ENCODE results near the gene CSF2RB. TPM values are rescaled to one million over a fixed set of nuclear protein-coding genes. Genes with fewer than 3 reads are reported as not detected.

Gene CSF2RB
- total RNA-seq: 10 to 100 TPM in 1 of 4 donors, 1 to 10 TPM in 3; 3.9 to 13.6 (median 4.7) TPM

DNA sequence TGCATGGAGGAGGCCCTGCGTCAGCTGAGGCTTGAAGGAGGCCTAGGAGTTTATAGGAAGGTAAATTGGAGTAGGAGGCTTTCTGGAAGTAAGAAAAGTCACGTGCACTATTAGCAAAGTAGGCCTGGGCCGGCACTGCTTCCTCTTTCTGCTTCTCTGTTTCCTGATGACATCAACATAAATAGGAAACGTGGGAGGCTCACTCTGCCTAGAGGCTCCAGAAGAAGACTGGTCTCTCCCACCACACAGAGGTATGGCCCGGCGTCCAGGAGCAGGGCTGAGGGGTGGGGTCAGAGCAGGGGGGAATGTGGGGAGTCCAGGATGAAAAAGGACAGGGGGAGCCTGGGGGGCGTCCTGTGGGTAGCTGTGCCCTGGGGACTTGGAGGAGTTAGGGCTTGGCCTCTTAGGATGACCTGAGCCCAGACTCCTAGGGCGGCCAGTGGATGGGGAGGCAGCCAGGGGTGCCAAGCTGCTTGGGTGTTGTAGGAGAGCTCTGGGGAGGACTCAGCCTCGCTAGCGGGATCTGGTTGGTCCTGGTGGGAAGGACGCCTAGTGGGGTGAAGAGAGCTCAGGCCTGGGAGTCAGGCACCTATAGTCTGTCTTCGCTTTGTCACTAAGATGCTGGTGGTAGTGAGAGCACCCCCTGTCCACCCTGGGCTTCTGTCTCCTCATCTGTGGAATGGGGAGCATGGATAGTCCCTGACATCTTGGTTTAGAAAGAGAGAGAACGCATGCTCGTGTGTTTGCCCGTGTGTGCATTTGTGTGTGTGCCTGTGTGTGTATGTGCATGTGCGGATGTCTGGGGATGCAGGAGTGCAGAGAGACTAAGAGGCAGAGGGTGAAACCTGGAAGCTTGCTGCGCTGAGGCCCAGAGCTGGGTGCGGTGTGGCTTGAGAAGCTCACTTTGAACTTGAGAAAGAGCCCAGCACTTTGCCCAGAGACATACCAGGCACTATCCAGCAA is at the start of gene CSF2RB:
CSF2RB (plus strand) TSS at position 202 of the 963 bp plus-strand sequence. CDS start 8,580 bp downstream, outside the sequence.
- Histone ChIP-seq H3K4me3 (peak within 1 kb of the TSS; percentile 38), H3K4me1 (peaks cover 6% of the 10 kb centered on the region), H3K9me3 (no peaks in the 10 kb centered on the region), H3K27ac (peak within 1 kb of the TSS; percentile 69), H3K36me3 (no peaks in the 10 kb centered on the region), H3K27me3 (peaks cover 3% of the 10 kb centered on the region)
- 71% methylated on average over 17 of the region's 18 CpGs for WGBS
- TF ChIP-seq, protein P1, sequence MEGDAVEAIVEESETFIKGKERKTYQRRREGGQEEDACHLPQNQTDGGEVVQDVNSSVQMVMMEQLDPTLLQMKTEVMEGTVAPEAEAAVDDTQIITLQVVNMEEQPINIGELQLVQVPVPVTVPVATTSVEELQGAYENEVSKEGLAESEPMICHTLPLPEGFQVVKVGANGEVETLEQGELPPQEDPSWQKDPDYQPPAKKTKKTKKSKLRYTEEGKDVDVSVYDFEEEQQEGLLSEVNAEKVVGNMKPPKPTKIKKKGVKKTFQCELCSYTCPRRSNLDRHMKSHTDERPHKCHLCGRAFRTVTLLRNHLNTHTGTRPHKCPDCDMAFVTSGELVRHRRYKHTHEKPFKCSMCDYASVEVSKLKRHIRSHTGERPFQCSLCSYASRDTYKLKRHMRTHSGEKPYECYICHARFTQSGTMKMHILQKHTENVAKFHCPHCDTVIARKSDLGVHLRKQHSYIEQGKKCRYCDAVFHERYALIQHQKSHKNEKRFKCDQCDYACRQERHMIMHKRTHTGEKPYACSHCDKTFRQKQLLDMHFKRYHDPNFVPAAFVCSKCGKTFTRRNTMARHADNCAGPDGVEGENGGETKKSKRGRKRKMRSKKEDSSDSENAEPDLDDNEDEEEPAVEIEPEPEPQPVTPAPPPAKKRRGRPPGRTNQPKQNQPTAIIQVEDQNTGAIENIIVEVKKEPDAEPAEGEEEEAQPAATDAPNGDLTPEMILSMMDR (IDR thresholded peaks at IDR 0.05): no peak
- TF ChIP-seq POLR2AphosphoS5 (IDR thresholded peaks at IDR 0.05): no peak
- DNase-seq (ENCODE audit: low spot score in 2 of 2): no peak

DNA sequence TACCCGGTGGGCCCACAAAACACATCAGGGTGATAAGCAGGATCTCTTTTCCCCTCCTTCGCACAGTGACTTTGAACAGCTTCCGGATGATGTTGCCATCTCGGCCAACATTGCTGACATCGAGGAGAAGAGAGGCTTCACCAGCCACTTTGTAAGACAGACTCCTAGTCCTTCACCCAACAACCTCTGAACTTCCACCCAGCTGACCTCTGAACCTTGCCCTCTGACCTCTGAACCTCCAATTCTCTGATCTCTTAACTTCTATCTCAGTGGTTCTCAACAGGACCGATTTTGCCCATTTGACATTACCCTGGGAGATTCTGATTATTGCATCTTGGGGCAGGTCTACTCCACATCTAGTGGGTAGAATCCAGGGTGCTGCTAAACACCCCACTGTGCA is 49.4 kb upstream of the CSF2RB start:
- no peak for TF ChIP-seq POLR2AphosphoS5 (IDR thresholded peaks at IDR 0.05)
- no peak for TF ChIP-seq POLR2A (IDR thresholded peaks at IDR 0.05)
- TF ChIP-seq, protein P1 (IDR thresholded peaks at IDR 0.05): no peak
- no peak for TF ChIP-seq EP300 (IDR thresholded peaks at IDR 0.05)
- Histone ChIP-seq H3K4me3 (no peak overlapping the region), H3K27me3 (peaks cover 6% of the 10 kb centered on the region), H3K4me1 (peaks cover 19% of the 10 kb centered on the region), H3K36me3 (no peaks in the 10 kb centered on the region), H3K27ac (no peak overlapping the region), H3K9me3 (no peaks in the 10 kb centered on the region)
- DNase-seq (ENCODE audit: low spot score in 2 of 2): no peak
- whole genome bisulfite sequencing: 90% methylated on average over 6 of the region's 6 CpGs

DNA sequence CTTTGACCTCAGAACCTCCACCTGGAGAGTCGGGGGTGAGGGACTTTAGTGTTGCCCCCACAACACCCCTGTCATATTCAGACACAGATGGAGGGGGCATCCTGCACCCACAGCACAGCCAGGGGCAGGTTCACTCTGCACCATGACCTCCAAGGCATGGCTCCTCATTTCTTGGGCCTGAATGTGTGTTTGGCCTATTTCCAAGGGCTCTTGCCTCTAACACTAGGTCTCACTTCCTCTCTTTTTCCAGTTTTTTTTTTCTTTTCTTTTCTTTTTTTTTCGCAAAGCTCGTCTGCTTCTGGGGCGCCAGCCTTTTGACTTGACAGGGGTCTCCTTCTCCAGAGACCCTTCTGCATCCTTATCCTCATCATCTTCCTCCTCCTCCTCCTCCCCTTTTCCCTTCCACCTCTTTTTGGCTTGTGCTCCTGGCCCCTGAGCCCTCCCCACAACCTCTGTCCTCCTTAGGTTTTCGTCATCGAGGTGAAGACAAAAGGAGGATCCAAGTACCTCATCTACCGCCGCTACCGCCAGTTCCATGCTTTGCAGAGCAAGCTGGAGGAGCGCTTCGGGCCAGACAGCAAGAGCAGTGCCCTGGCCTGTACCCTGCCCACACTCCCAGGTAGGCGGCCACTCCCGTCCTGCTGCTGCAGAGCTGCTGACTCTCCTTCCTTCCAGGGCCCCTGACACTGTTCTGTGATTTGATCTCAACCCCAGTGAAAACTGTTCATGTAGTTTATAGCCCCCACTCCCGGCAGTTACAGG is 48.8 kb upstream of the CSF2RB start:
- peaks cover 6% of the 10 kb centered on the region for H3K27me3 ChIP-seq
- no peaks in the 10 kb centered on the region for H3K36me3 ChIP-seq
- no peaks in the 10 kb centered on the region for H3K9me3 ChIP-seq
- no peak for DNase-seq (ENCODE audit: low spot score in 2 of 2)
- 74% methylated on average over 14 of the region's 14 CpGs for WGBS
- H3K27ac ChIP-seq: no peak overlapping the region
- no peak overlapping the region for H3K4me3 ChIP-seq
- TF ChIP-seq, protein P1 (IDR thresholded peaks at IDR 0.05): no peak
- TF ChIP-seq POLR2A (IDR thresholded peaks at IDR 0.05) (no peak), POLR2AphosphoS5 (IDR thresholded peaks at IDR 0.05) (no peak), EP300 (IDR thresholded peaks at IDR 0.05) (no peak)
- peaks cover 12% of the 10 kb centered on the region for H3K4me1 ChIP-seq

DNA sequence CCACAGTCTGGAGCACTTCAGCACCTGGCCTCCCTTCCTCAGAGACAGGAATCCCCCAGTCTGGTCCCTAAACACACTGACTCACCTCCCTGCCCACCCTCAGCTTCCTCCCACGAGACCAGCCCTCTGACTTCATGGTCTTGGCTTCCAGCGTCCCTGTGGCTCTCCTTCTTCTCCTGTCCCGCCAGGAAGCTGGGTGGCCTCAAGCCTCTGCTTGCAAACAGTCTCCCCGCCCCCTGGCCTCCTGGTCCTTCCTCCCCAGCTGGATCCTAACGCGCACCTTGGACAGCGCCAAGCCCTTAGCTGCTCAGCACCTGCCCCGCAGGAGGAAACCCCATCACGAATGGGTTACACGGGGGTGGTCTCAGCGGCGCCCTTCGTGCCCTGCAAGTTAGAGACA is 48.1 kb upstream of the CSF2RB start:
- WGBS: 30% methylated on average over 13 of the region's 13 CpGs
- Histone ChIP-seq H3K27ac (no peak overlapping the region), H3K4me1 (peaks cover 13% of the 10 kb centered on the region), H3K4me3 (no peak overlapping the region), H3K9me3 (no peaks in the 10 kb centered on the region), H3K36me3 (no peaks in the 10 kb centered on the region), H3K27me3 (peaks cover 14% of the 10 kb centered on the region)
- TF ChIP-seq POLR2A (IDR thresholded peaks at IDR 0.05) (no peak), EP300 (IDR thresholded peaks at IDR 0.05) (no peak), POLR2AphosphoS5 (IDR thresholded peaks at IDR 0.05) (no peak)
- TF ChIP-seq, protein P1 (IDR thresholded peaks at IDR 0.05): no peak
- DNase-seq (ENCODE audit: low spot score in 2 of 2): no peak

DNA sequence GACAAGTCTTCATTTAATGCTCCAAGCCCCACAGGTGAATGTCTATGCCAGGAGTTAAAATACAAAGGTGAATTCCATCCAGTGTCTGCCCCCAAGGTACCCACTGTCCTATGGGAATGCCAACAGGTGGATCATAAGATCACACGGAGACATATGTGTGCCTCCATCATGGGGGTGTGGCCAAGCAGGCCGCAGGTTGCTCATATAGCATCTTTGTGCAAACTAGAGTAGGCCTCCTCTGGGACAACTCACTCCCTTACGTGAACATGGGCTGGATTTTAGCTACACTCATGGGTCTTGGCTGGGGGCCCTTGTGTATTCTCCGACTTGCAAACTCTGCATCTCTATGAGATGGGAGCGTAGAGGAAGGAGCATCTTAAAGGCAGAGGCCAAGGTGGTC is 45.7 kb upstream of the CSF2RB start:
- TF ChIP-seq POLR2A (IDR thresholded peaks at IDR 0.05) (no peak), EP300 (IDR thresholded peaks at IDR 0.05) (no peak), POLR2AphosphoS5 (IDR thresholded peaks at IDR 0.05) (no peak)
- TF ChIP-seq, protein P1 (IDR thresholded peaks at IDR 0.05): no peak
- Histone ChIP-seq H3K36me3 (no peaks in the 10 kb centered on the region), H3K27ac (no peak overlapping the region), H3K4me3 (no peak overlapping the region), H3K27me3 (peaks cover 16% of the 10 kb centered on the region), H3K9me3 (no peaks in the 10 kb centered on the region), H3K4me1 (peaks cover 16% of the 10 kb centered on the region)
- no peak for DNase-seq (ENCODE audit: low spot score in 2 of 2)
- WGBS: 76% methylated on average over 5 of the region's 5 CpGs

All from suprapubic skin (tissue), 4 donors.